Stimulated activated CD4-positive, alpha-beta T cell treated with anti-CD3 and anti-CD28 coated beads, Interleukin-2, amount 100 ng/mL, for 24 hours (primary cell): ENCODE measurements around the gene ADGRA3.
"Not testable (repeated sequence)": the region's sequence is repeated elsewhere in the genome, so short reads cannot be mapped to it uniquely, and the experiment has no call there.

Experiments
- DNase-seq, 2 donors: peaks; one replicate each; pipeline ENCODE4 v3.0.0-alpha.2; 2020

Gene ADGRA3

DNA sequence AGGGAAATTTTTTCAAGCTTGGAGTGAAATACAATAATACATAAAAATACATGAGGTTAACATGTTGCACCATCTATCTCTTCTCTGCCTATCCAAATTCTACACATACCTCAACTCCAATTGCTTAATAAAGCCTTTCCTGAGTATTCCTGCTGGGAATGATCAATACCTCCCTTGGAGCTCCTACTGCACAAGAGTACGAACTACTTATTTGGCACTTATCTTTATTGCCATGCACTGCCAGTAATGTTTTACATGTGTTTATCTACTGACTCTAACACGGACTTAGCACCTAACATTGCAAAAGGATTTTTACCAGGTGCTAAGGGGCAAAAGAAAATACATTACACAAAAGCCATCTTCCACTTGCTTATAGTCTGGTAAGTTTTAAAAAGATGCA, 80.2 kb downstream of the ADGRA3 start:
- no peak for DNase-seq

DNA sequence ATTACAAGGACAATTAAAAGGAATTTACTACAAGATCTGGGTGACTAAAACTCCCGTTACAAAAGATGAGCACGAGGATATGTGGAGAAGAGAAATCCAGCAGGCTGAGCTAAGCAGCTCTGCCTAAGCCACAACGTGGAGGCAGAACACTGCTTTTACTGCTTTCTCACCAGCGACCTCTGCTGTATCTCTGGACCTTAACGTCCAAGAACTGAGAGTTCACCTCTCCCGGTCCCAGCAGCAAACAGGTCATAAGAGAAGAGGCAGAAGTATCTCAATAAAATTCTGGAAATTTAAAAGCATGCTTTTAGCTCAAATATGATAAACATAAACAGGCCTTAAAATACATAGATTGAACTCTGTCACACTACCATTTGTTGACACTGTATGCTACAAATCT, 81.0 kb downstream of the ADGRA3 start:
- DNase-seq, result no peak

DNA sequence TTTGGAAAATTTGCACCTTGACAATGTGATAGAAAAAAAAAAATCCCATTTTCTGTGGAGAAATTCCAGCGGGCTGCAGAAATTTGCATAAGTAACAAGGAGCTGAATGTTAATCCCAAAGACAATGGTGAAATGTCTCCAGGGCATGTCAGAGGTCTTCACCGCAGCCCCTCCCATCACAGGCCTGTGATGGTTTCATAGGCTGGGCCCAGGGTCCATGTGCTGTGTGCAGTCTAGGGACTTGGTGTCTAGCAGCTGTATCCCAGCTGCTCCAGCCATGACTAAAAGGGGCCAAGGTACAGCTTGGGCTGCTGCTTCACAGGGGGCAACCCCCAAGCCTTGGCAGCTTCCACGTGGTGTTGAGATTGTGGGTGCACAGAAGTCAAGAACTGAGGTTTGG, 85.2 kb downstream of the ADGRA3 start:
- no peak for DNase-seq

DNA sequence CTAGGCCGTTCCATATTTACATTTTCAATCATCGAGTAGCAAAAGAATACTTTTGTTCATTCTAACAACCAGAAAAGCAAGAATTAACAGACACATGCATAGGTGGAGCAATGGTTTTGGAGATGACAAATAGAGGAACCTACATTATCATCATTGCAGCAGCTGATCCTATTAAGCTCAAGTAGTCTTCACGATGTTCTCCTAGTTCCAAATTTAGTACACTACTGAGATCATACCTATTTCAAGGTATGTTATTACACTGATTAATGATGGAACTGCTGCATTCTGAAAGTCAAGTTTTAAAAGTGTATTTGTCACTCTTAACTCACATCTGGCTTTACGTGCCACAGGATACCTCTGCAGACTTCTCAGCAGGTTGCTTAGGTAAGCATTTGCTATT, 87.4 kb downstream of the ADGRA3 start:
- DNase-seq, result no peak

DNA sequence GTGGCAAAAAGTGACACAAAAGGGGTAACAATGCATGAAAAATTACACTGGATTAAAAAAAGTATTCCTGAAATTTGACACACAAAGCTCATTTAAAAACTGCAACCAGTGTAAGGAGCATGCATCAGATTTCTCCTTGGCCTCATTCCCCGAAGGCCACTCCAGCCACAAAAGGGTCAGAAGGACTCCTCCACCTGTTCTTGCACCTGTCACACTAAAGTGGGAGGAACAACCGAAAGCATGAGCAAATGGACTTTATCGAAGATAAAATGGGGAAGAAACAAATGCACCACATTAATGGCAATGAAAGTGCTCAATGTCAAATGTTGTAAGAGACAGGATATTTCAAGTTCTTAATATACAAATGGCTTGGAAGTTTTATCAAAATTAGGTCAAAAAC, 88.2 kb downstream of the ADGRA3 start:
- DNase-seq, result no peak

DNA sequence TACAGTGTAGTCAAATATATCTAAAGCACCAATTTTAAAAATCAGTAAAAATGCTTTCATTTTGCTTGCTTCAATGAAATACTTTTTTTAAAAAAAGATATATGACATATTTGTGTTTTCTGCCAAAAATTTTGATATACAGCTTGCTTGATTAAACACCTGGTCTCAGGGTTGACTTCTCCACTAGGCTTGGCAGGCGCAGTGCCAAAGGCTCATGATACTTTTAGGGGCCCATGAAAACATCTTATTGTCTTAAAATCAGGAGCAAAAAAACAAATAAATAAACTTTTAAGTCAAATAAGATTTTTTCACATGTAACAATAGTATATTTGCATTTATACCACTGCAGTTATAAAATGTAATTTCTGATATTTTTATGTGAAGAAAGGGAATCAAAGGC, 95.6 kb downstream of the ADGRA3 start:
- no peak for DNase-seq

DNA sequence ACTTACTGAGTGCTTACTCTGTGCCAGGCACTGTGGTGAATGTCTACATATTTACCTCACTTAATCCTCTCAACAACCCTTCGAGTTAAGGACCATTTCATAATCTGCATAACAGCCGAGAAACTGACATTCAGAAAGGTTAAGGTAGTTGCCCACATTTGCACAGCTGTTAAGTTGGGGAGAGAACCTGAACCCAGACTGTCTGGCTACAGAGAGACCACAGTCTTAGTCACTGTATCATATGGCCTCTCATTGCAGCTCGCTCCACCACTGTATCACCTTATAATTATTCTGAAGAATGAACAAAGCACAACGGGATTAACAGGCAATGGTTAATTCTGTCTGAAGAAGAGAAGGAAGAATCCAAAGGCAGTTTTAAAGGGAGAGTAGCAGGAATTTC, 98.5 kb downstream of the ADGRA3 start:
- no peak for DNase-seq

DNA sequence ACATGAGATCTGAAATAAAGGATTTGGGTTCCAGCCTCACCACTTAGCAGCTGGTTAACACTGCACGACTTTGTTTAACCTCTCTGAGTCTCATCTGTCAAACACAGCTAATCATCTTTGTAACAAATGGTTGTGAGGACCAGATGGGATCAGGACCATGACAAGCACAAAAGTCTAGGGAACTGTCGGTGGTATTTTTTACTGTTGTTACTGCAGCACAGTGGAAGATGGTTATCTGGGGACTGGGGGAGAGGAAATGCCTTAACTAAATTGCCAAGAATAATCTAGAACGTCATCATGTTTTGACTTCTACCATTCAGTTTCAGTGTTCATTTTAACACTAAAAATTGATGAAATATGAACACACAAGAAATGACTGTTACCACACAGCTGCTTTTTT, 99.5 kb downstream of the ADGRA3 start:
- DNase-seq, result no peak

DNA sequence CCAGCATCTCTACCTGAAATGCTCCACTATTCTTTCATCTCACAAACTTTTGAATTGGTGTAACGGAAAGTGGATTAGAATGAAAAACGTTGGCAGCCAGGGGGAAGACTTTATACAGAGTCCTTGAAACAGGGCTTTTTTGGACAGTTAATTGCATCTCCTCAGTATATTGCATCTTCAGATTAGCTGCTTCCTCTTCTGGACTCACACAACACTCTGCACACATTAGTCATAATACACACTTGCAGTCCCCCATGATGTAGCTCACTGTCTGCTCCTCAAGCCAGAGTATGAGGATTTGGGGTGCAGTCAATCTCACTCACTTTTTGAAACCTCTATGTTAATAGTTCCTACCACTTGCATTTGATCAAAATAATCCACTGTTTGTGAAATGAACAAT, 101.0 kb downstream of the ADGRA3 start:
- no peak for DNase-seq

DNA sequence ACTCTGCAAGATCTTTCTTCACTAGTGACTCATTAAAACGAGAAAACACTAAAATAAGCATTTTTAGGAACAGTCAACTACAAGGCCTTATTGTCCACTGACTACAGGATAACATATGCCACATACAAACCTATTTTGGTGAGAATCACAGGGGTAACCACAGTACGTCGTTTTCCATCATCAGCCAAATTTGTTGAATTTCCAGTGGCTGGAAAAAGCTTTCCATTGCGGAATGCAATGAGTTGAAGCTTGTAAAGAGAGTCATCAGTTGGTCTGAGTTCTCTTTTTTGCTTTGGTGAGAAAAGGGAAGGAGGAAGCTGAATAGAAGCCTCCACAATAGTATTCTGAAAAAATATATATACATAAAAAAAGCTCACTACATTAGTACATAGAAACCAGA, 102.4 kb downstream of the ADGRA3 start:
- DNase-seq, result no peak

DNA sequence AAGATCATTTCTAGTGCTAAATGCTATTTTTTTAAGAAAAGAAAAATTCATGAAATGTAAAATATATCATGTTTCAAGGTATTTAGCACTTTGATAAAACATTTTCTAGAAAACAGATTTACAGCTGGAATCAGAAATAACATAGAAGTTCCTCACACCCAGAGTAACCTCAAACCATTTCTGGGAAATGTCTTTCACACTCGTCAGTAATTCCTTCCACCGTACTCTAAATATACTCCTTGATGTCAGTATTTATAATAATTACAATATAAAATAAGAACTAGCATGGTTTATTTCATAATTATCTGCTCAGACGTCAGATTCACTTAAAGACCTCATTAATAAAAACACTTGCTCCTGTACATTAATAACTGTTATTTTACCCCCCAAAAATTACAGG, 103.9 kb downstream of the ADGRA3 start:
- no peak for DNase-seq

DNA sequence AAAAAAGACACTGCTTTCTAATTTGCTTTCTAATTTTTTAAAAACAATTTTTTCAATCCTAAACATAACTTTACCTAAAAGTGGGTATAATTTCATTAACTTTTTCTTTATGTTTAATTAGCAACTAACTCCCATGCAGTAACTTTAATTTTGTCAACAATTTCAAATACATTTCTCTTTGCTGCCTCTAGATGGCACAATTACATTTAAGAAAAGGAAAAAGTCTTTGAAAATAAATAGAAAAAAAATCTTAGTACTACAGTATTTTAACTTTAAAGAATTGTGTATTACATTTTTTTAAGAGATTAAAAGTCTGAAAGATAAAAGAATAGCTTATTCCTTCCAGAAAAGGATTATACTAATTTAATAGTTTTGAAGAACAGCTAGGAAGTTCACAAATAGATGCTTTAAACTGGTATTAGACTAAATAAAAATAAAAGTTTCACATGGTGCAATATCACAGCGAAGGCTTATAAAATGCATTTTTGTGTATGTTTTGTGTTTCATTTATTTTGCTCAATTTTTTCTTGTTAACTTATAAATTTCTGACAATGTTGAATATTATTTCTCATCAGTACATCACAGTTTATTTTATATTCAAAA, 105.1 kb downstream of the ADGRA3 start:
- no peak for DNase-seq

DNA sequence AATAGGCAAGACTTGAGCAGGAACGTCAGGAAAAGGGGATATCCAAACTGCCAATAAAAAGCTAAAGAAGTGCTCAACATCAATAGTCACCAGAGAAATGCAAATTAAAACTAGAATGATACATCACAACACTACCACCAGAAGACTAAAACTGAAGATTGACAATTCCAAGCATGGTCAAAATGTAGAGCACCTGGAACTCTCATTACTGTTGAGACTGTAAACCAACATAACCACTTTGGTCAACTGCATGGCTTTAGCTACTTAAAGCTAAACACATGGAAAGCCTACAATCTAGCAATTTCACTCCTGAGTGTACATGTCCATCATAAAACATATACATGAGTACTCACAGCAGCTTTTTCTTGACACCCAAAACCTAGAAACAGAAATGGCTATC, 107.4 kb downstream of the ADGRA3 start:
- DNase-seq, result no peak

DNA sequence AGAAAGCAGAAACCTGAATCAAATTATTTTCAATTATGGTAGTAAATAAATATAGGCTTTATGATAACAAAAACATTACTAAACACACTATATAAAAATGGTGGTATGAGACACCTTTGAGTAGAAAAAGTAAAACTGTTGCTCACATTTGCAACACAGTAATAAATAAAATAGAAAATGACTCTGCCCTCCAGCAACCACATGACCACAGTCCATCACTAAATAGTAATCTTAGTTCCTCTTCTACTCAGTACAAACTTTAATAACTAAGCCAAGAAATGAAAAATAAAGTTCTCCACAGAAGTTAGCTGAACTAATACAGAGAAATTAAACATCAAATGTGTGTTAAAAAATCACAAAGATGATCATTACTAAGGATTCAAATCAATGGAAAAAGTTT, 108.5 kb downstream of the ADGRA3 start:
- no peak for DNase-seq

DNA sequence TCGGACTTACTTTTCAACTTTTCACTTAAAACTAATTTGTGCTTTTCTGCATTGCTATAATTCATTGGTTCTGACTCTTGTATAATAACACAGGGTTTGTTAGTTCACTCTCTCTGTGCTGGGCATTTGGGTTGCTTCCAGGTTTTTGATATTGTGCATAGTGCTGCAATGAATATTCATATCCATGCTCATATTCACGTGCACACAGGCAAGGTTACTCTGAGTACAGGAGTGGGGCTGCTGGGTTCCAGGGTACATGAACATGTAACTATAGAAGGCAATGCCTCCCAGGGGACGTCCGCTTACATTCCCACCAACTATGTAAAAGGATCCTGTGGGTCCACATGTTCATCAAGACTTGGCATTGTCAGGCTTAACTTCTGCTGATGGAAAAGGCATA, 117.2 kb downstream of the ADGRA3 start:
- no peak for DNase-seq

DNA sequence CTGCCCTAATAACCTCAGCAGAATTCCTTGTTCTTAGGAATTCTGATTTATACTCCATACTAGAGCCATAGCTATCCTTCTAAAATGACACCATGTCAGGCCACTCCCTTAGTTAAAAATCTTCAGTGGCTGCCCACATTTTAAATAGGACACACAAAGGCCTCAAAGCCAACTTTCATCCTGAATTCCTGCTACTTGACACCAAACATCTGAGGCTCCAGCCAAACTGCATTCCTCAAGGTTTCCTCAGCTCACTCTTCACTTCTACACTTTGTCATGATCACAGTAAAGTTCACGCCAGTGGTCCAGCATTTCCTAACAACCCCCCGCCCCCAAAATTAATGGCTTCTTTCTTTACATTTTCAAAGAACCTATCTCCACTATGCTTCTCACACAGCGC, 124.3 kb downstream of the ADGRA3 start:
- no peak for DNase-seq

DNA sequence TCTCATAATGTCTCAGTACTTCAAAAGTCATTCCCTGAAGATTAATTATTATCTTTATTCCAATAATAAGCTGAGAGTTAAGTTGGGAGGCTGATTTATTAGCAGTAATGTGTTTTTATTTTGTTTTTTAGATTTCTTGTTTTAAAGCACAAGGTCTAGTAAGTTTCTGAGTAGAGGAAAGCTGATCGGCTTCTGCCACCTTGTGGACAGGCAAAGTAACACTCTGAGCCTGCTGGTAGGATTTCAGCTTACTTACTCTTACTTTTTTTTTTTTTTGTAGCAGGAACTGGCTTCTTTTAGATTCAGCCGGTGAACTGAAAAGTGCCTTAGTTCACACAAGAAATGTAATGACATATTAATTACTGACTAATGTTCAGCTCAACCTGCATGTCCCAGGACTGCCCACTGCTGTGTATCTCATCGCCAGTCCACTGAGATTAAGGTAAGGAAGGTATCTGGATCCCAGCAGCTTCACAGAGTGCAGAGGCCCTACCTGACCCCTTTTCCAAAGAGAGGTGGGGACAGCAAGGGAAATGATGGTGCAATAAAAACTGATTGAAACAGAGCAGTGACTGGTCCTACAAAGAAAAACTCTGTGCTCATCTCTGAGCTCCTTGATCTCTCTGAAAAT, 126.5 kb downstream of the ADGRA3 start:
- peak; percentile 29 to 45 for DNase-seq

DNA sequence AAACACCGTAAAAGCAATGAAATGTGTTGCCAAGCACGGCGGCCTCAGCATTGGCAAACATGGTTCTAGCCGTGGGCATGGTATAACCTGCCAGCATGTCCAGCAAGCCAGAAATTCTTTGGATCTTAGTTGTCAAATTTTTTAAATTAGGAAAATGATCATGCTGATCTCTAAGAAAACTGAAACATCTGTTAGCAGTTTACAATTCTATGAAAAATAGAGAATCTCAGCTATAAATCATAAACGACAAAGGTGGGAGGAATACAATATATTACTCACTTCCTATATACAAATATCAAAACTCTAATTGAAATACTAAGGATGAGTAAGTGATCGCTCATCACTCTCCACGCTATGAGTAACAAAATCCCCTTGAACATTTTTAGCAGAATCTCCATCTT, 130.3 kb downstream of the ADGRA3 start:
- no peak for DNase-seq

DNA sequence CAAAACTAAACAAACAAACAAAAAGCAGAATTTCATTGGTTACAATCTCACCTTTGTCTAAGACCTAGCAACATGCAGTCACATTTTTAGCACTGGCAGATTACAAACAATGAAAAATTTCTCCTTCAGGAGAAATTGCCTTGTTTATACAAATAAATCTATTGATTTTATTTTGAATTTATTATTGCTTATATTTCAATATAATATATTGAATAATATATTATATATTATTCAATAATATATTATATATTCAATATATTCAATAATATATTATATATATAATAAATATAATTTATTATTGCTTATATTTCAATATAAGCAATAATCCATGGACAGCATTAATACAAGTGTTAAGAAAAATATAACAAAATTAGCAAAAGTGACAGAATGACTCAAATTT, 131.7 kb downstream of the ADGRA3 start:
- DNase-seq, result no peak

DNA sequence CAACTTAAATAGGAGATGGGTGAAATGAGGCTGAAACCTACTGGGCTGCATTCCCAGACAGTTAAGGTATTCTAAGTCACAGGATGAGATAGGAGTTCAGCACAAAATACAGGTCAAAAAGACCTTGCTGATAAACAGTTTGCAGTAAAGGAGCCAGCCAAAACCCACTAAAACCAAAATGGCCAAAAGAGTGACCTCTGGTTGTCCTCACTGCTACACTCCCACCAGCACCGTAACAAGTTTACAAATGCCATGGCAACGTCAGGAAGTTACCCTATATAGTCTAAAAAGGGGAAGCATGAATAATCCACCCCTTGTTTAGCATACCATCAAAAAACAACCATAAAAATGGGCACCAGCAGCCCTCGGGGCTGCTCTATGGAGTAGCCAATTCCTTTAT, 133.7 kb downstream of the ADGRA3 start:
- not testable (repeated sequence) for DNase-seq

DNA sequence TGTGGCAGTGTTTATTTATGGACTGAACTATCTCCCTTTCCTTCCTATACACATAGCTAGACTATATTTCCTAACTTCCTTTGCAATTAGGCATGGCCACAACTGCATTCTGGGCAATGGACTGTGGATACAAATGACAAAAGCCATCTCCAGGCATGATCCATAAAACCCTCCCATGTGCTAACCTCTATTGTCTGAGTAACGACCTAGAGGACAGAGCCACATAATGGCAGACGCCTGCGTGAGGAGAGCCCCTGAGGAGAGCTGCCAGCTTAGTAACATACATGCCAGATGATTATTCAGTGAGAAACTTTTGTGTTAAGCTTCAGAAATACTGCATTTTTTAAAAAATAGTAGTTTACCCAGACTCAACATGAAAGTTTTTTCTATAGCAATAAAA, 142.9 kb downstream of the ADGRA3 start:
- DNase-seq, result no peak

DNA sequence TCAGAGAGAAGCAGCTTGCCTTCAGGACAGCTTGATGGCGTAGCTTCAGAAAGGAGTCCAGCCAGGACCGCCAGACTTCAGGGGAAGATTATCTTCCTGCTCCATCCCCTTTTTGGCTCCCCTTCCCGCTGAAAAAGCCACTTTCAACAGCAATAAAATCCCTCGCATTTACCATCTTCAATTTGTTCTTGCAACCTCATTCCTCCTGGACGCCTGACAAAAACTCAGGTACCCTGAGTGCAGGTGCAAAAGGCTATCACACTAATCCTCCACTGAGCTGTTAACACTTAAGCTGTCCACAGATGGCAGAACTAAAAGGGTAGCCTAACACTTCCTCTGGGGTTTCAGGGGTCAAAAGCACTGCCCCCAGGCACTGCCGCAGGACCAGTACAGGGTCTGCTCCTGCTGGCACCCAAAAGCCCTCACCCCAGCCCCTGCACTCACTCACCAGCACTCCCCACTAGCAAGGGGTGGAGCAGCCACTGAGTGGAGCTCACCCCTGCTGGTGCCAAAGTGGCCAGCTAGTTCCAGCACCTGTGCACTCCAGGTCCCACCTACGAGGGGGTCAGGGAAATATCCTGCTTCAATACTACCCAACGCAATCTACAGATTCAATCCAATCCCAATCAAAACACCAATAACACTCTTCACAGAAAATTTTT, 145.8 kb downstream of the ADGRA3 start:
- no peak for DNase-seq

DNA sequence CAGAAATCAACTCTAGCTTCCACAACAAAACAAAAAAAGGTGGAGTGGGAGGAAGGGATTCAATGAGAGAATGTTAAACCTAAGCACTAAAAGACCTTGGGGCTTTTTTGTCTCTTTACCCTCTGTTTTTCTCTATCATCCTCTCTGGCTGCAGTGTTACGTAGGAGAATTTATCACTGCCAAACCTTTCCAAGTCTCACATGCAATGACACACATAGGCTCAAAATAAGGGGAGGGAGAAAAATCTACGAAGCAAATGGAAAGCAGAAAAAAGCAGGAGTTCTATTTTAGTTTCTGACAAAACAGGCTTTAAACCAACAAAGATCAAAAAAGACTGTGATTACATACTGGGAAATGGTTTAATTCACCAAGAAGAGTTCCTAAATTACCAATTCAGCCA, 152.1 kb downstream of the ADGRA3 start:
- no peak for DNase-seq

DNA sequence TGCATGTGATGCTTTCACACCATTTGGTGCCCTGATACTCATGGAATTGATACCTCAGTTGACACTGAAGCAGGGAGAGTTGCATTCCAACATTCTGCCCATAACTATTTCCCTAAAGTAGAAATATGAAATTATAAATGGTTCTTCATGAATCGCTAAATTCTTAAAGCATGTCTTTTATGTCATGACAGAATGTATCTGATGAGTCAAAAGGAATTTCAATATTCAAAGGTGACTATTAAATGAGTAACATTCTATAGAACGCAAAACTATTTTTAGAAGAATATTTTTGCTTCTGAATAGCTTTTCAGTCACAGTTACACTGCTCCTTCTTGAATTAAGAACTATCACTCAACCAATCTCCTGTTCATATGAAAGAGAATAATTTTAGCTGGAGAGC, 152.8 kb downstream of the ADGRA3 start:
- DNase-seq, result no peak
